Cardiac muscle cell (in vitro differentiated cells and primary cell): Measurements from ENCODE around the gene SUSD2. TPM values are rescaled to one million over a fixed set of nuclear protein-coding genes. Genes with fewer than 3 reads are reported as not detected.

Source experiments
- DNase-seq, 2 donors: peaks; one replicate each; pipeline versions ENCODE4 v3.0.0 to v3.0.0-alpha.2; 2010 to 2017; ENCODE audit warnings: low read depth in 1 of 2, low spot score in 1 of 2
- H3K27ac ChIP-seq: fragments of 200-600 bp; sonication (generic); 2 replicates; pipeline ENCODE4 v1.5.1; 2016
- H3K27me3 ChIP-seq: fragments of 200-600 bp; sonication (generic); 2 replicates; pipeline ENCODE4 v1.6.0; 2016; ENCODE audit warnings: control low read depth
- H3K36me3 ChIP-seq: fragments of 200-600 bp; sonication (generic); 2 replicates; pipeline ENCODE4 v1.5.1; 2016; ENCODE audit warnings: control low read depth
- H3K4me1 ChIP-seq: fragments of 200-600 bp; sonication (generic); 2 replicates; pipeline ENCODE4 v1.8.1; 2017; ENCODE audit warnings: low read depth, mild to moderate bottlenecking, mixed run types
- H3K4me3 ChIP-seq: fragments of 200-600 bp; sonication (generic); 2 replicates; pipeline ENCODE4 v1.5.1; 2016; ENCODE audit warnings: mild to moderate bottlenecking
- H3K9me3 ChIP-seq: fragments of 200-600 bp; sonication (generic); 2 replicates; pipeline ENCODE4 v1.5.1; 2017; ENCODE audit warnings: low read depth, mild to moderate bottlenecking, control low read depth
- CTCF ChIP-seq: IDR thresholded peaks from 2 replicates; pipeline ENCODE4 v1.5.1; 2012; ENCODE audit warnings: low read depth, mild to moderate bottlenecking, low read length
- polyA plus RNA-seq: library from polyadenylated mRNA; unstranded; fragments of >200 nt; fragmentation: Nextera tagmentation; extraction: Ambion mirVana; gene quantifications from 2 replicates; pipeline ENCODE4 v1.2.1, GENCODE V29; 2016
- total RNA-seq: library from RNA; depleted of rRNA; stranded (reverse); fragments of >200 nt; gene quantifications from 2 replicates; pipeline ENCODE4 v1.2.3, GENCODE V29; 2016

SUSD2 gene
- total and polyA plus RNA-seq, 2 experiments from 2014 or later: 1.8 to 2.6 TPM

- Histone ChIP-seq H3K4me3 (no peak overlapping the region), H3K36me3 (no peaks in the 10 kb centered on the region), H3K4me1 (peaks cover 56% of the 10 kb centered on the region), H3K9me3 (no peaks in the 10 kb centered on the region), H3K27ac (no peak overlapping the region), H3K27me3 (no peaks in the 10 kb centered on the region)
- no peak for DNase-seq
- TF ChIP-seq CTCF: no peak
These were observed 26.5 kb upstream of the SUSD2 start for GRCh38 chr22:24154826-24155225.

- peak; percentile 54 for TF ChIP-seq CTCF
- Histone ChIP-seq H3K36me3 (no peaks in the 10 kb centered on the region), H3K4me3 (peak overlapping the region; percentile 45), H3K27me3 (no peaks in the 10 kb centered on the region), H3K27ac (peak overlapping the region; percentile 54), H3K9me3 (no peaks in the 10 kb centered on the region), H3K4me1 (peaks cover 47% of the 10 kb centered on the region)
- peak; percentile 84 to 85 for DNase-seq
These were observed 25.6 kb upstream of the SUSD2 start for GRCh38 chr22:24155627-24156140.

DNA sequence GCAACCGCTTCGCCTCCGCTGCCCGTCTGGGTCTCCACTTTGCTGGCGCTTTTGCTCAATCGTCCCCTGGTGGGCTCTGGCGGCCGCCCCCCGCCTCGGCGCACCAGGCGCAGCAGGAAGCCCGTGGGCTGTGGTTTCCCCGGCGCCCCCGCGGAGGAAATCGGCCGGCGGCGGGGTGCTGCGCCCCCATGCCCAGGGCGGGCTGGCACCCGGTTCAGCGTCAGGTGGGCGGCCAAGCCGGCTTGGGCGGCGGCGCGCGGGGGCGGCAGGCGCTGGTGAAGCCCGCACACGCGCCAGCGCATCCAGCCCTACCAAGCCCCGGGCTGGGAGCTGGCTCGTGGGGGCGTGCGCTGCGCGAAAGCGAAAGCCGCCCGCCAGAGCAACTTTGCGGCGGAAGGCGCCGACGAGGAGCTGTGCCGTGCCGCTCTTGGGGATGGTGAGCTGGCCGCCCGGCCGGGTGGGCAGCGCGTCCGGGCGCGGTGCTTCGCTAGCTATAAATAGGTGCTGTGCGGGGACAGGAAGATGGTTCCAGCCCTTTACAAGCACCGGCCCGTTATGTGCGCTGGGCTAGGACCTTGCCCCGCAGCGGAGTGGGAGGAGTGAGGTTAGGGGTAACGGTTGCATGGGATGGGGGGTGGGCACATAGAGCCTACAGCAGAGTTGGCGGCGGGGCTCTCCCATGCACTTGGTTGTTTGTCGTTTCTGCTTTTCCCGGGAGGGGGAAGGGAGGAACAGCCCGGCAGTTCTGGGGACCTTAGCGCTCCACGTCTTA, 25.0 kb upstream of the SUSD2 start:
- Histone ChIP-seq H3K36me3 (no peaks in the 10 kb centered on the region), H3K27ac (peak overlapping the region; percentile 54)

DNA sequence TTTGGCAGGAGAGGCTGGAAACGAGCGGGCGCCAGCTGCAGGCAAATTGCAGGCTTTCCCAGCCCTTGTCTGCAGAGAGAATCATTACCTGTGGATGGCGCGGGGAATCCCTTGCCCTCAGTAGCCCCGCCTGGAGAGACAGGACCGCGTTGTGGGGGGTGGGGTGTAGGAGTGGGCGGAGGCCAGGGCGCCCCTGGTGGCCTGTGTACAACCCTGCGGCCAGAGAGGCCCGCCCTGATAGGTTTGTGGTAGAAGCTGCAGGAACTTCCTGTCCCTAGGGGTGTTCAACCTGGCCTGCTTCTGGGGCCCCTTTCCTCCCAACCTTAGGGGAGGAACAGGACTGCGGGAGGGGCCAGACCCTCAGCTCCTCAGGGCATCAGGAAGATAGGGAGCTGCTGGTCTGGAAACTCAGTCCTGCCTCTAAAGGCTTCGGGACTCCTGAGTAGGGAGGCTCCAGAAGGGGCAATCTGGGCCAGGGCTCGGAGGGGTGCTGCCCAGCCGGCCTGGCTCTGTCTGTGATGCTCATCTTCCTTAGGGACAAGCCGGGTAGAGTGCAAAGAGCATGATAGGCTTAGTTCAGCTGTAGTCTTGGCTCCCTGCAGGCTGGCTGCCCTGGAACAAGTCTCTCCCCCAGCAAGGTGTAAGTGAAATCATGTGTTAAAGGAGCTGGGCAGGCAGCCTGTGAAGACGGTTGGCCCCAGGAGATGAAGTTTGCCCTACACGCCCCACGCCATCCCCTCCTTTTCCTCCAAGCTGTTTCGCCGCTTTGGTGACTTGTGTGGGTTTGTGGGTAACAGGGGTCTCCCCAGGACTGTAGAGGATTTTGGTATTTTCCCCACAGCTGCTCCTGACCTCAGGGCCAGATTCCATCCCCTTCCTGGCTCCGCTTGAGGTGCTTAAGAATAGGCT, 24.1 kb upstream of the SUSD2 start:
- peaks cover 34% of the 10 kb centered on the region for H3K4me1 ChIP-seq
- H3K27ac ChIP-seq: peak overlapping the region; percentile 54
- DNase-seq: peak; percentile 77 to 90
- H3K27me3 ChIP-seq: no peaks in the 10 kb centered on the region
- no peaks in the 10 kb centered on the region for H3K36me3 ChIP-seq
- no peaks in the 10 kb centered on the region for H3K9me3 ChIP-seq
- peak; percentile 91 for TF ChIP-seq CTCF
- peak overlapping the region; percentile 45 for H3K4me3 ChIP-seq

More for the DNA sequence above, 25.0 kb upstream of the SUSD2 start:
- TF ChIP-seq CTCF: no peak
- DNase-seq: peak; percentile 53 to 72
- Histone ChIP-seq H3K27me3 (no peaks in the 10 kb centered on the region), H3K4me1 (peaks cover 42% of the 10 kb centered on the region), H3K4me3 (peak overlapping the region; percentile 45), H3K9me3 (no peaks in the 10 kb centered on the region)

- peaks cover 31% of the 10 kb centered on the region for H3K4me1 ChIP-seq
- H3K27ac ChIP-seq: peak overlapping the region; percentile 54
- H3K27me3 ChIP-seq: no peaks in the 10 kb centered on the region
- no peaks in the 10 kb centered on the region for H3K36me3 ChIP-seq
- DNase-seq: no peak
- no peak overlapping the region for H3K4me3 ChIP-seq
- H3K9me3 ChIP-seq: no peaks in the 10 kb centered on the region
- no peak for TF ChIP-seq CTCF
These were observed 23.5 kb upstream of the SUSD2 start for GRCh38 chr22:24157822-24158135.
